ENCODE data around the gene HELLS.
"Not testable (repeated sequence)": the region's sequence is repeated elsewhere in the genome, so short reads cannot be mapped to it uniquely, and the experiment has no call there.

GRCh38 chr10:94567714-94568307 lies 22.2 kb downstream of the HELLS start:
- TF ChIP-seq CTCF, POLR2A (IDR thresholded peaks at IDR 0.05): not testable (repeated sequence)

Data from right lobe of liver (tissue), 4 donors.